GM18505 (cell line): ENCODE measurements around the gene CST8.
"Not testable (repeated sequence)": the region's sequence is repeated elsewhere in the genome, so short reads cannot be mapped to it uniquely, and the experiment has no call there.

Source experiments
- ATAC-seq: cut with Tn5 transposase; IDR thresholded peaks from one replicate; pipeline ENCODE4 v1.9.1; 2021; ENCODE audit not compliant: unreplicated experiment
- POLR2A ChIP-seq: IDR thresholded peaks from 4 replicates; pipeline ENCODE4 v1.6.1; 2011; ENCODE audit warnings: borderline replicate concordance; ENCODE audit not compliant: insufficient read depth, insufficient read length; ENCODE audit errors: extremely low read depth

The CST8 gene

DNA sequence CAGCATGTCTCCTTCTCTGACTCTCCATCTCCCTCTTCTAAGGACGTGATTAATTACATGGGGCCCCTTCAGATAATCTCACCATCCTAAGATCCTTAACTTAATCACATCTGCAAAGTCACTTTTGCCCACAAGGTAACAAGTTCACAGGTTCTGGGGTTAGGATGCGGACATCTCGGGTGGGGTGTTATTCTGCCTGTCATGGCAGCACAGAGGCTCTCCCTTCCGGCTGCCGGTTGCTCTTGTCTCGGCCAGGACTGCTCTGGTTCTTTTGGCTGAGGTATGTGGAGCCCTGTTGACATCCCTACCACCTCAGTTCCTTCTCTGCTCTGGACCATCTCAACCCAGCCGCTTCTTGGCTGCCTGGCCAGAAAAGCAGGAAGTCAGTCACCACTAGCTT, 34.0 kb upstream of the CST8 start:
- no peak for TF ChIP-seq POLR2A
- no peak for ATAC-seq

- ATAC-seq, result no peak
- no peak for TF ChIP-seq POLR2A
Measured at GRCh38 chr20:23459461-23460150, 31.3 kb upstream of the CST8 start.

GRCh38 chr20:23461180-23461579, 29.7 kb upstream of the CST8 start:
- ATAC-seq, result no peak
- TF ChIP-seq POLR2A, result no peak

DNA sequence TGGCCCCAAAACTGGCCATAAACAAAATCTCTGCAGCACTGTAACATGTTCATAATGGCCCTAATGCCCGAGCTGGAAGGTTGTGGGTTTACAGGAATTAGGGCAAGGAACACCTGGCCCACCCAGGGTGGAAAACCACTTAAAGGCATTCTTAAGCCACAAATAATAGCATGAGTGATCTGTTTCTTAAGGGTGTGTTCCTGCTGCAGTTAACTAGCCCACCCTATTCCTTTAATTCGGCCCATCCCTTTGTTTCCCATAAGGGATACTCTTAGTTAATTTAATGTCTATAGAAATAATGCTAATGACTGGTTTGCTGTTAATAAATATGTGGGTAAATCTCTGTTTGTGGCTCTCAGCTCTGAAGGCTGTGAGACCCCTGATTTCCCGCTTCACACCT, 24.0 kb upstream of the CST8 start:
- not testable (repeated sequence) for ATAC-seq

DNA sequence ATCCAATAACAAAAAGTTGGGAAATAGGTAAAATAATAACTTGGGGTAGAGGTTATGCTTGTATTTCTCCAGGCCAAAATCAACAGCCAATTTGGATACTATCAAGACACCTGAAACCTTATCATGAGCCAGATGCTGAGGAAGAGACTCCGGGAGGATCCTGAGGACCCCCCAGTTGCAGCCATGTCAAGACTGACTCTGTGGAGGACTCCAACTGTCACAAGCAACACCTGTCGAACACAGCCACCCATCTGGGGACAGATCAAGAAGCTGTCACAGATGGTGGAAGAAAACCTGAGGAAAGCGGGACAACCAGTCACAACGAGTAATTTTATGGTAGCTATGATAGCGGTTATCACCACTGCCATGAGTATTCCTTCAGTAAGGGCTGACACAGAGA, 18.6 kb upstream of the CST8 start:
- ATAC-seq, result not testable (repeated sequence)

GRCh38 chr20:23473293-23473692, 17.6 kb upstream of the CST8 start:
- not testable (repeated sequence) for ATAC-seq

GRCh38 chr20:23475395-23475794, 15.5 kb upstream of the CST8 start:
- ATAC-seq, result no peak
- no peak for TF ChIP-seq POLR2A

DNA sequence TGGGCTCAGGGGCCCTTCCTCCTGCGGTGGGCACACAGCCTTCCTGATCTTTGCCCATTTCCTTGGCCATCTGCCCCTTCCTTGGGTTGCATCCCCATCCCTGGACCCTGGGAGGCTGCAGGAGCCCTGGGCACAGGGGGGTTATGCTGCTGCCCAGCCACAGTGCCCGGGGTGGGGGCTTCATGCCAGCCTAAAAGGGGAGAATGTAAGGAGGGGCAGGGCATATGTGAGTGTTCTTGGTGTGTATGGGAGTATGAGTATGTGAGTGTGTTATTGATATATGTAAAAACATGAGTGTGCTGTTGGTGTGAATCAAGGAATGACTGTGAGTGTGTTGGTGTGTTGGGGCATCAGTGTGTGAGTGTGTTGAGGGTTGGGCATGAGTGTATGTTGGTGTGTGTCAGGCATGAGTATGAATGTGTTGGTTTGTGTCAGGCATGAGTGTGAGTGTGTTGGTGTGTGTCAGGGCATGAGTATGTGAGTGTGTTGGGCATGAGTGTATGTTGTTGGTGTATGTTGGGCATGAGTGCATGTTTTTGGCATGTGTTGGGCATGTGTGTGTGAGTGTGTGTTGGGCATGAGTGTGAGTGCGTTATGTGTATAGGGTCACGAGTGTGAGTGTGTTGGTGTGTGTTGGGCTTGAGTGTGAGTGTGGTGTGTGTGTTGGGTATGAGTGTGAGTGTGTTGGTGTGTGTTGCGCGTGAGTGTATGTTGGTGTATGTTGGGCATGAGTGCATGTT, 14.7 kb upstream of the CST8 start:
- no peak for ATAC-seq
- TF ChIP-seq POLR2A, result no peak

DNA sequence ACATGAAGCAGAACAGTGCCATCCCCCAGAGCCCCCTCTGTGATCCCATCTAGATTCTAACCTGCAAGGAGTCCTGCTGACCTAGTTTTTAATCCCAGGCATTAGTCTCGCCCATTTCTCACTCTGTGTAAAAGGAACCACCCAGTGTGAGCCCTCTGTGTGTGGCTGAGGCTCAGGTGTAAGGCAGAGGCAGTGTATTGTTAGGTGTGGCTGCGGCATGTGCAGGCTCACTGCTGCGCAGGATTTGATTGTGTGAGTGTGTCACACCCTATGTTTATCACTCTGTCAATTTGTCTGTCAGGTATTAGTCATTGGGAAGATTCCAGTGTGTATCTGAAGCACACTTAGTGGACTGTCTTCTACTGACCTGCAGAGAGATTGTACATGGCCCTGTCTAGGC, 13.7 kb upstream of the CST8 start:
- ATAC-seq, result no peak

DNA sequence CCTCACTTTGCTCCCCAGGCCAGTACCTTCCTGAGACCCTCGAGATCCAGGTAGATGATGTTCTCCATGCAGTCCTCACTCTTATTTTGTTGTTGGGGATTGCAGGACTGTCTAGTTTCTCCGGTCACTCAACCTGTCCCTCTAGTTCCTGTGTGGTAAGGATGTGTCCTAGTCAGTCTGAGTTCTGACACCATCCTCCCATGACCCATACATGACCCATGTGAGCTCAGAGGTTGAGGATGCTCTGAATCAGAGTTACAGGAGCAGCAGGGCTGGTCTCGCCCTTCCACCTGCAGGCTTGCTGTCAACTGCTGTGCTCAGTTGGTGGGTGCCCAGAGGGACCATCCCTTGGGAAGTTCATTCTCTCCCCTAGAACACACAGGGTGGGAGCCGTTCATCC, 11.9 kb upstream of the CST8 start:
- no peak for ATAC-seq
- no peak for TF ChIP-seq POLR2A

More for the DNA sequence above, 13.7 kb upstream of the CST8 start:
- TF ChIP-seq POLR2A, result no peak

- no peak for ATAC-seq
- TF ChIP-seq POLR2A, result no peak
Measured at GRCh38 chr20:23482138-23482537, 8.8 kb upstream of the CST8 start.

- no peak for ATAC-seq
- no peak for TF ChIP-seq POLR2A
Measured at GRCh38 chr20:23484081-23484480, 6.8 kb upstream of the CST8 start.

- TF ChIP-seq POLR2A, result no peak
- no peak for ATAC-seq
Measured at GRCh38 chr20:23488470-23488869, 2.4 kb upstream of the CST8 start.

- ATAC-seq, result no peak
Measured at GRCh38 chr20:23488996-23489395, 1.9 kb upstream of the CST8 start.

GRCh38 chr20:23492292-23492691, 1.4 kb downstream of the CST8 start:
- ATAC-seq, result no peak
- TF ChIP-seq POLR2A, result no peak

More at GRCh38 chr20:23488996-23489395, 1.9 kb upstream of the CST8 start:
- no peak for TF ChIP-seq POLR2A
